DND-41 (cell line): ENCODE results near the gene GRID1.

Experiments
- ATAC-seq: fragments of 200-7000 bp; cut with Tn5 transposase; 3 replicates; pipeline ENCODE4 v1.9.1; 2021; ENCODE audit warnings: low read depth; ENCODE audit not compliant: insufficient read depth
- DNase-seq: peaks from one replicate; pipeline ENCODE4 v3.0.0-alpha.2; 2020
- H2AFZ ChIP-seq: 2 replicates; pipeline ENCODE4 v1.6.0; 2012; ENCODE audit warnings: low read depth, low read length
- H3K27ac ChIP-seq: 2 replicates; pipeline ENCODE4 v1.5.1; 2012; ENCODE audit warnings: low read length, inconsistent platforms
- H3K27me3 ChIP-seq: fragments of 200-600 bp; sonication (generic); 2 replicates; pipeline ENCODE4 v1.6.0; 2012; ENCODE audit warnings: low read length, mild to moderate bottlenecking, inconsistent platforms; ENCODE audit not compliant: insufficient read depth, poor library complexity
- H3K36me3 ChIP-seq: 2 replicates; pipeline ENCODE4 v1.5.1; 2012; ENCODE audit warnings: low read length, inconsistent platforms; ENCODE audit not compliant: insufficient read depth
- H3K4me1 ChIP-seq: 2 replicates; pipeline ENCODE4 v1.5.1; 2012; ENCODE audit warnings: mild to moderate bottlenecking, low read length; ENCODE audit not compliant: insufficient read depth
- H3K4me2 ChIP-seq: 2 replicates; pipeline ENCODE4 v1.6.0; 2012; ENCODE audit warnings: mild to moderate bottlenecking, moderate library complexity, low read length, inconsistent platforms; ENCODE audit not compliant: insufficient read depth
- H3K4me3 ChIP-seq, 2 experiments: fragments of 200-600 bp in 1 of 2; shearing (Covaris generic) in 1 of 2; 2 replicates each; pipeline ENCODE4 v1.5.1; 2012 to 2016; ENCODE audit warnings: inconsistent platforms in 2 of 2, low read length in 2 of 2, mild to moderate bottlenecking in 2 of 2, low read depth in 1 of 2, moderate library complexity in 1 of 2
- H3K79me2 ChIP-seq: 2 replicates; pipeline ENCODE4 v1.6.0; 2012; ENCODE audit warnings: low read length, inconsistent platforms; ENCODE audit not compliant: insufficient read depth
- H3K9ac ChIP-seq: 2 replicates; pipeline ENCODE4 v1.6.0; 2012; ENCODE audit warnings: low read depth, mild to moderate bottlenecking, inconsistent platforms, low read length, moderate library complexity
- H3K9me3 ChIP-seq: 2 replicates; pipeline ENCODE4 v1.5.1; 2012; ENCODE audit warnings: low read length, moderate library complexity, mild to moderate bottlenecking, inconsistent platforms; ENCODE audit not compliant: insufficient read depth, severe bottlenecking
- H4K20me1 ChIP-seq: 2 replicates; pipeline ENCODE4 v1.6.0; 2012; ENCODE audit warnings: low read length; ENCODE audit not compliant: insufficient read depth
- CTCF ChIP-seq: IDR thresholded peaks from 2 replicates; pipeline ENCODE4 v1.5.1; 2012; ENCODE audit warnings: borderline replicate concordance, low read length, moderate library complexity, mild to moderate bottlenecking; ENCODE audit not compliant: poor library complexity, severe bottlenecking; ENCODE audit errors: extremely low read depth
- EZH2 ChIP-seq: IDR thresholded peaks from 3 replicates; pipeline ENCODE4 v1.6.1; 2012; ENCODE audit warnings: borderline replicate concordance, low read depth, mild to moderate bottlenecking, moderate library complexity, low read length, inconsistent platforms; ENCODE audit not compliant: severe bottlenecking

The GRID1 gene

DNA sequence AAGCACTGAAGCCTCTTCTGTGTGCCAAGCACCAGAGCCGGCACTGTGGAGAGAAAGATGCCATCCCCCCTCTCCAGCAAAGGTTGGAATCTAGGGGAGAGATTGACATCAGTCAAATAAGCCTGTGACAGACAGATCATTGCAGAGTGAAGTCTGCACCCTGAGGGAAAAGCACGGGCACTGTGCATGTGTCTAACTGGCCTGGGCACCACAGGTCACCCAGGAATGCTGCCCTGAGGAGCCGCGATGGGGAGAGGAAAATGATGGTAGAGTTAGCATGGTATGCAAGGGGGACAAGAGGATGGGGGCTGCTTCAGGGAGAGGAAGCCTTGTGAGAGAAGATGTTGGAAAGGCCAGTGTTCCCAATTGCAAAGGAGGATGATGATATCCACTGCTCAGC, 261.0 kb downstream of the GRID1 start:
- Histone ChIP-seq H3K27ac (no peak overlapping the region), H3K79me2 (no peaks in the 10 kb centered on the region), H2AFZ (no peak overlapping the region), H3K4me3 (no peak overlapping the region), H4K20me1 (no peaks in the 10 kb centered on the region; the same call in 1 of the 2 replicates), H3K9ac (no peak overlapping the region), H3K4me1 (no peaks in the 10 kb centered on the region), H3K36me3 (no peaks in the 10 kb centered on the region), H3K9me3 (no peaks in the 10 kb centered on the region), H3K27me3 (no peaks in the 10 kb centered on the region), H3K4me2 (no peak overlapping the region)
- ATAC-seq (no peak), DNase-seq (no peak)
- TF ChIP-seq CTCF (no peak), EZH2 (no peak)

- DNase-seq = no peak
- ATAC-seq = no peak
- no peak for TF ChIP-seq EZH2
Measured at GRCh38 chr10:86105181-86105580, 261.4 kb downstream of the GRID1 start.

GRCh38 chr10:86104611-86105145, 261.9 kb downstream of the GRID1 start:
- no peaks in the 10 kb centered on the region for H3K79me2 ChIP-seq
- no peaks in the 10 kb centered on the region for H3K4me1 ChIP-seq
- H2AFZ ChIP-seq = no peak overlapping the region
- no peaks in the 10 kb centered on the region for H3K27me3 ChIP-seq
- H4K20me1 ChIP-seq = no peaks in the 10 kb centered on the region; the same call in 1 of the 2 replicates
- no peak for ATAC-seq
- H3K4me2 ChIP-seq = no peak overlapping the region
- H3K4me3 ChIP-seq = no peak overlapping the region
- no peak for DNase-seq
- no peaks in the 10 kb centered on the region for H3K36me3 ChIP-seq
- no peak overlapping the region for H3K9ac ChIP-seq
- no peaks in the 10 kb centered on the region for H3K9me3 ChIP-seq
- H3K27ac ChIP-seq = no peak overlapping the region
- TF ChIP-seq CTCF (no peak), EZH2 (no peak)

More at GRCh38 chr10:86105181-86105580, 261.4 kb downstream of the GRID1 start:
- Histone ChIP-seq H3K27ac (no peak overlapping the region), H3K36me3 (no peaks in the 10 kb centered on the region), H3K79me2 (no peaks in the 10 kb centered on the region), H2AFZ (no peak overlapping the region), H3K9me3 (no peaks in the 10 kb centered on the region), H3K9ac (no peak overlapping the region), H4K20me1 (no peaks in the 10 kb centered on the region; the same call in 1 of the 2 replicates), H3K4me1 (no peaks in the 10 kb centered on the region), H3K27me3 (no peaks in the 10 kb centered on the region), H3K4me3 (no peak overlapping the region), H3K4me2 (no peak overlapping the region)

DNA sequence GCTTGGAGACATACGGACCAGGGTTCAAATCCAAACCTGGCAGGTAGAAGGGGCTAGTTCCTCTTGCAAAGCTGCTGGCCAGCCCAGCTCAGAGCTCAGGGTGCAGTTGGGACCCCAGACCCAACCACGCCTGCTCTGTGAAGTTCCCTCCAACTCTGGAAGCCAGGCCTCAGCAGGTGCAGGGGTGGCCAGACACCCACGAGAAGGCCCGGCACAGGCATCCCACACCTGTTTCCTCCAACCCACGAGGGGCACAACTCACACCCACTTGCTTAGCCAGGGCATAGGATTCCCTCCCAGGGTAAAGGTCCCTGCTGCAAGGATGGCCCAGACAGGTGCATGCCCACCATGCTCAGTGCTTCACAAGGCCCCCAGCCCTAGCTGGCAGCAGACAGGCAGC, 262.4 kb downstream of the GRID1 start:
- Histone ChIP-seq H3K27ac (no peak overlapping the region), H3K4me2 (no peak overlapping the region), H3K9me3 (no peaks in the 10 kb centered on the region), H3K27me3 (no peaks in the 10 kb centered on the region), H3K4me3 (no peak overlapping the region), H3K36me3 (no peaks in the 10 kb centered on the region), H3K4me1 (no peaks in the 10 kb centered on the region), H3K9ac (no peak overlapping the region), H2AFZ (no peak overlapping the region), H3K79me2 (no peaks in the 10 kb centered on the region), H4K20me1 (no peaks in the 10 kb centered on the region; the same call in 1 of the 2 replicates)
- ATAC-seq (no peak), DNase-seq (no peak)
- no peak for TF ChIP-seq EZH2
- TF ChIP-seq CTCF = no peak
